GM21737 (cell line): ENCODE measurements around the gene COL15A1.

Experiments used
- ATAC-seq: cut with Tn5 transposase; IDR thresholded peaks from one replicate; pipeline ENCODE4 v1.9.1; 2021; ENCODE audit warnings: mild to moderate bottlenecking, moderate library complexity; ENCODE audit not compliant: unreplicated experiment

Gene COL15A1

DNA sequence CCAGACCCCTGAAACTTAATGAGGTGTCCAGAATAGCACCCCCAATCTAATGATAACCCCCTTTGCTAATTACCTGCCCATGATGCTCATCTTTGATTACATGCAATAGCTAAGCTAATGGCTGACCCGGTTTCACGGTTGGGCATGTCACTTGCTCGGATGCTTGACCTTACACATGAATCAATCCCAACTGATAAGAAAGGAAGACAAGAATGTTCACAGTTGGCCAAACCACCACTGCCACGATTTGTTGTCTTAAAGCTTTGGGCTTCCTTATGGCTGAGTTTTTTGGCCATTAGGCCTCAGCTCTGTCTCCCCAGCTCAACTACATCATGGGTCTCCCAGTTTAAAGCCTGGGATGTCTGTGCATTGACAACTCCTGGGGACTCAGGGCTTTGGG, 108.1 kb downstream of the COL15A1 start:
- ATAC-seq, result no peak

DNA sequence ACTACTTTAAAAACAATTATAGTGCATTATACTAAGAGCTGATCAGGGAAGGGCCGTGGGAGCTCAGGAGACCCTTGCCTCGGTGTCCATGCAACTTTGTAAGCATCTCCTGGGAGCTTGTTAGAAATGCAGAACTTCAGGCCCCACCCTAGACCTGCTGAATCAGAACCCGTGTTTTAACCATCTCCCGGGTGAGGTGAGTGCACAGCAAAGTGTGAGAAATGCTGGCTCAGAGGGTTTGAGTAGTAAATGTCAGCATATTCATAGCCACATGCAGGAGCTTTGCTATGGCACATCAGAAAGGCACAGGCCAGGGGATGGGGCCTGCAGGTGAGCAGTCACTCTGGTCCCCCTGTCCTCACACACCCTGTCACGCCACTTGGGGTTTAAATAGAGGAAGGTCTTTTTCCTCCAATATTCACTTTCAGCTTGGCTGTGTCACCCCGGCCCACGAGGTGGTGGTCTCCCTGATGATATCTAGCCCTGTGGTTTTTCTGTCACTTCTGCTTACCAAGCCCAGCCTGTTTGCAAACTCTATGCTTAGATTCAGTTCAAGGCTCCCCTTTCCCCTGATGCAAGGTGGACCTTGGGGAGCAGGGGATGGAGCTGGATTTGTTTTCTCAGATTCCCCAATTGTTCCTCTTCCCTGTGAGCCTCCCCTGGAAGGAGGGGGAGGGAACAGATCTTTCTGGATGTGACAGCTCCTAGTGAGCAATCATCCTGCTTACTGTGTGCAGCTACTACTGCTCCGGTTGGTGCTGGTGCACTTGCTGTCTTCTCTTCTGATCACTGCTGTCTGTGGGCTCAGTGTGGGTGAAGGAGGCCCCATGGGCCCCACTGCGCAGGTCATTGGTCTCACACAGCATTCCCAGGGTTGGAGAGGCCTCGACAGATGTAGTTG, 109.4 kb downstream of the COL15A1 start:
- ATAC-seq, result no peak

- no peak for ATAC-seq
Observed at GRCh38 chr9:99054581-99054980, 110.9 kb downstream of the COL15A1 start.

DNA sequence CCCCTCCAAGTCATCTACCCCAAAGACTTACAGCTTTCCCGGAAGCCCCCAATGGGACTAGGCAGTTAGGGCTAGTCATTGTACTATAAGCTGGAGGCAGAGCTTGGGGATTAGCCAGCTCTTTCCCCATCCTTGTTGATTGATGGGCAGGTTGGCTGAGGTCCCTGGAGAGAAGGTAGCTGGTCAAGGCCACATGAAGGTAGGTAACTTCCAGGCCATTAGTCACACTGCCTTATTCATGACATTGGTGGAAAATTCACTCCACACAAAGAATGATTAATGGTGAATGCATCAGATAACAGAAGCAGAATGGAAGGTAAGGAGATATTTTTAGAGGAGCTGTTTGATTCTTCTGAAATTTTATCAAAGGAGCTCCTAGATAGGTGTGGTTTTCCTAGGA, 111.7 kb downstream of the COL15A1 start:
- no peak for ATAC-seq

DNA sequence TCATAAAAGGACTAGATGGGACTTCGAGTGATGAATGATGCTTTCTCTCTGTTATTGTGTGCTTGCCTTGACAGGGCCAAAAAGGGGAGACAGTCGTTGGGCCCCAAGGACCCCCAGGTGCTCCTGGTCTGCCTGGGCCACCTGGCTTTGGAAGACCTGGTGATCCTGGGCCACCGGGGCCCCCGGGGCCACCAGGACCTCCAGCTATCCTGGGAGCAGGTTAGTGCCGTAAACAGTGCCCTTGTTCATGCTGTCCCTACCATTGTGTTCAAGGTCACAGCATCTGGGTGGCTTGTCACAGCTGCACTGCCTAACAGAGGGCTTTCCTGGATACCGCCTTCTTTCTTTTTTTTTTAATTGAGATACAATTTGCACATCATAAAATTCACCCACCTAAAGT, 112.5 kb downstream of the COL15A1 start:
- no peak for ATAC-seq

DNA sequence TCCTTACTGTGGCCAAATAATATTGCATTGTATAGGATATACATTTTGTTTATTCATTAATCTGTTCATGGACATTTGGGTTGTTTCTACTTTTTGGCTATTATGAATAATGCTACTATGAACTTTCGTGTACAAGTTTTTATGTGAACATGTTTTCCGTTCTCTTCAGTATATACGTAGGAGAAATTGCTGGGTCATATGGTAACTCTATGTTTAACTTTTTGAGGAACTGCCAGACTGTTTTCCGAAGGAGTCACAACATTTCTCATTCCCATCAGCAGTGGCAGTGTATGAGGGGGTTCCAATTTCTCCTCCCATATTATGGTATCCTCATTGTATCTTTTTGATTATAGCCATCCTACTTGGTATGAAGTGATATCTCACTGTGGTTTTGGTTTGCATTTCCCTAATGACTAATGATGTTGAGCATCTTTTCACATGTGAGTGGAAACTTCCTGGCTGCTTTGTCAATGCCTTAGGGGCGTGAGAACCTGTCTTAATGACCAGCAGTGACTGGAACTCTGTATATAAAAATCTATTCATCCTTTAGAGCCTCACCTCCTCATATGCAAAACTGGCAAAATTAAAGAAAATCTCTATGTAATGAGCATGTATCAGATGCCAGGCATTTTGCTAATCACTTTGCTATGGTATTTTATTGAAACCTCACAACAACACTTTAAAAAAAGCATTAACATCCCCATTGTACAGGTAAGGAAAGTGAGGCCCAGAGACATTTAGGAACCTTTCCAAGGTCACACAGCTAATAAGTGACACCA, 113.4 kb downstream of the COL15A1 start:
- no peak for ATAC-seq

- peak; percentile 73 for ATAC-seq
Observed at GRCh38 chr9:99057665-99058625, 114.2 kb downstream of the COL15A1 start.

DNA sequence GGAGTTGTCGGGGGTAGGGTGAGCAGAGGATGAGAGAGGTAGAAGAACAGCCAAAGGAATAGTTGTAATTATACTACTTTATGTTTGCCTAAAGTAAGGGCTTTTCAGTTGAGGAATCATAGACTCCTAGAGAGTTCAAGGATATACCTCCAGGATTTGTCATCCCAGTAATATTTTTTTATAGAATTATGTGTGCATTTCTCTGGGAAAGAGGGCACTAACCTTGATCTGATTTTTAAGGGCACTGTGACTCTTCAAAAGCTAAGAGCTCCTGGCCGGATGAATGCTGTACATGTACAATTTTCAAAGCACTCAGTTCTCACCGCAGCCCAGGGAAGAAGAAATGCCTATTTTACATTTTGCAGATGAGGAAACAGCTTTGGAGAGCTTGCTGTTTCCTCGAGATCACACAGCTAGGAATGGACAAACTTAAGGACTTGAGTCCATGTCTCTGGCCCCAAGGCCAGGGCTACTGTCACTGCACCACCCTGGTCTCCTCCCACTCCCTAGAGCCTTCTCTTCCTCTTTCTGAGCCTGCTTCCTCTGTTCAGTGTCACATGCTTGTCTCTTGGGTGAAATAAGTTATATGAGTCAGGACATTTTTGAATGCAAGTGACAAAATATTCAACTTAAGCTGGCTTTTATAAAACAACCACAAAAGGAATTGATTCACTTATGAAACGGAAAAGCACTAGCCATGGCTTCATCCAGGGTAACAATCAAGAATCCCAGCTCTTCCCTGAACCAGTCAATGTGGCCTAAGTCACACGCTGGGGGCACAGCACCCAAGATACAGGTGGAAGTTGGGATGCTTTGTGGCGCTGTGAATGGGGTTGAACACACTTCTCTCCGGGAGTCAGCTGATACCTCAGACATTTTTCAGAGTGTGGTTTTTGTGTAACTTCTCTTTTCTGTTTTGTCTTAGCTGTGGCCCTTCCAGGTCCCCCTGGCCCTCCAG, 115.5 kb downstream of the COL15A1 start:
- peak; percentile 54 for ATAC-seq

DNA sequence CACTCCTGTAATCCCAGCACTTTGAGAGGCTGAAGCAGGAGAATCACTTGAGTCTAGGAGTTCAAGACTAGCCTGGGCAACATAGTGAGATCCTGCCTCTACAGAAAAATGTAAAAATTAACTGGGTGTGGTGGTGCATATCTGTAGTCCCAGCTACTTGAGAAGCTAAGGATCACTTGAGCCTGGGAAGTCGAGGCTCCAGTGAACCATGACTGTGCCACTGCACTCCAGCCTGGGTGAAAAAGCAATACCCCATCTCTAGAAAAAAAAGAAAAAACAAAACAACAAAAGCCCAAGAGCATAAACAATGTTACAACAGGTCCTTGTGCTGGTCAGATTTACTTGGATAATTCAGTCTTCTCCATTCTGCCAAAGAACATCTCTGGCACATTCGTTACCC, 116.9 kb downstream of the COL15A1 start:
- no peak for ATAC-seq

GRCh38 chr9:99062549-99062948, 118.8 kb downstream of the COL15A1 start:
- no peak for ATAC-seq

DNA sequence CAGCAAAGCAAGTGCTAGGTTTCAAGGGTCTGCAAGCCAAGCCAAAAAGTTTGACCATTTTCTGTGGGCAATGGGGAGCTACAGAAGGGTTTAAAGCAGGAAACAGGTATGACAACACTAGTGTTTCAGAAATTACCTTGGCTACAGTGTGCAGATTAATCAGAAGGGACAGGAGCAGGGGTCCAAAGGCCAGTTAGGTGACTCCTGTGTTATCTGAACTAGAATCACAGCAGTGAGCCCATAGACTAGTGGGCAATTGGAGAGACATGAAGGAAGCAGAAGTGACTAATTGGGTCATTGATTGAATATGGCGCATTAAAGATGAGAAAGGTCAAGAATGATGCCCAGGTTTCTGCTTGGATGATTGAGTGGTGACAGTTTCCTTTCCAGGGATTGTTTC, 119.8 kb downstream of the COL15A1 start:
- no peak for ATAC-seq

- no peak for ATAC-seq
Observed at GRCh38 chr9:99066571-99066970, 122.9 kb downstream of the COL15A1 start.

GRCh38 chr9:99069075-99069474, 125.4 kb downstream of the COL15A1 start:
- ATAC-seq, result no peak

GRCh38 chr9:99069546-99069945, 125.8 kb downstream of the COL15A1 start:
- no peak for ATAC-seq

DNA sequence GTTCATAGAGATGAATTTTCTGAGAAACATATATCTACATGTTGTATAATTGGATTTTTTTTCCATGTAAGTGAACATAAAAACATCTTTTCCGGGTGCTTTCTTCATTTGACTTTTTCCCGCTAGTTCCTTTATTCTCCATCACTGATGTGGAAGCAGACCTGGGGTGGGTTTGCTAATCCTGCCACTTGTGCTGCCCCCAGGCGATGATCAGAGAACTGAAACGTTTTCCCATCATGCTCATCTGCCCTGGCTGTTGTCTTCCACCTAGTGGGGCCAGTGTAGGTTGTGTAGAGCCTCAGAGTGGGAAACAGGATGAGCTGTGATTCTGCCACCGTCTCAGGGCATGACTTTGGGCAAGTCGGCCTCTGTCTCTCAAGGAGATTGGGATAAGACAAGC, 127.0 kb downstream of the COL15A1 start:
- ATAC-seq, result no peak

- no peak for ATAC-seq
Observed at GRCh38 chr9:99071313-99072039, 127.8 kb downstream of the COL15A1 start.

GRCh38 chr9:99072040-99072394, 128.3 kb downstream of the COL15A1 start:
- ATAC-seq, result no peak

DNA sequence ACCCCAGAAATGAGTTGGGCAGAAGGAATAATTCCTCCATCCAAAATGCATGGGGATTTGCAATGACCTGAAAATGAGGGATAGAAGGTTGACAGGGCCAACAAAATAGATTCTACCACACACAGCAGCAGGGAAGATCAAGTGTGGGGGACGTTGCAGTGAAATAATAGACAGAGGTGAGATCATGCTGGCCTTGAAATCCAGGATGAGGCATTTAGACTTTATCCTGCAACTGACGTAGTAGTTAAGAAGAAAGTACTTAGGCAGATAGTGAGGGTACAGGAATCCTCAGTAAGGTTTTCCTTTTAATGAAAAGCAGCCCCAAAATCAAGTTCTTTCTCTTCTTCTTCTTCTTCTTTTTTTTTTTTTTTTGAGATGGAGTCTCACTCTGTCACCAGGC, 129.6 kb downstream of the COL15A1 start:
- ATAC-seq, result no peak
